Adrenal gland (tissue), 12 donors: Measurements from ENCODE around the gene S100A13. TPM values are rescaled to one million over a fixed set of nuclear protein-coding genes. Genes with fewer than 3 reads are reported as not detected.
"Not testable (repeated sequence)": the region's sequence is repeated elsewhere in the genome, so short reads cannot be mapped to it uniquely, and the experiment has no call there.

Experiments
- DNase-seq, 7 donors: peaks; one replicate each; pipeline ENCODE4 v3.0.0-alpha.2; 2019 to 2020
- H3K27ac ChIP-seq, 5 donors: fragments of 200-600 bp; sonication (generic) in 4 of 5; 1 replicate in 3 of 5; 2 replicates in 2 of 5; pipeline versions ENCODE4 v1.5.1 to v1.8.0; 2016 to 2020; ENCODE audit warnings: mild to moderate bottlenecking in 1 of 5
- H3K27me3 ChIP-seq: fragments of 200-600 bp; 2 replicates; pipeline ENCODE4 v1.8.0; 2021
- H3K36me3 ChIP-seq, 2 donors: fragments of 200-600 bp; replicated peaks in 1 of 2; 1 replicate in 1 of 2; 2 replicates in 1 of 2; pipeline versions ENCODE4 v1.5.1 to v1.8.0; 2018 to 2022
- H3K4me1 ChIP-seq, 2 donors: fragments of 200-600 bp; replicated peaks in 1 of 2; 1 replicate in 1 of 2; 2 replicates in 1 of 2; pipeline versions ENCODE4 v1.5.1 to v1.8.0; 2018 to 2021
- H3K4me3 ChIP-seq, 4 donors: fragments of 200-600 bp; sonication (generic) in 3 of 4; one replicate each; pipeline ENCODE4 v1.5.1; 2016 to 2018
- H3K9me3 ChIP-seq, 3 donors: fragments of 200-600 bp; sonication (generic) in 1 of 3; replicated peaks in 1 of 3; 1 replicate in 2 of 3; 2 replicates in 1 of 3; pipeline versions ENCODE4 v1.5.1 to v1.8.0; 2016 to 2021
- CTCF ChIP-seq, 6 experiments: fragments of 450-650 bp in 4 of 6; fragments of 200-600 bp in 2 of 6; sonication (generic) in 1 of 6; IDR thresholded peaks; 1 replicate in 5 of 6; 2 replicates in 1 of 6; pipeline versions ENCODE4 v1.5.1 to v1.8.0; 2016 to 2021; ENCODE audit warnings: antibody characterized with exemption in 6 of 6, mild to moderate bottlenecking in 2 of 6, moderate library complexity in 1 of 6
- POLR2A ChIP-seq, 2 donors: fragments of 450-650 bp; IDR thresholded peaks; one replicate each; pipeline ENCODE4 v1.6.1; 2017; ENCODE audit warnings: antibody characterized with exemption in 2 of 2, mild to moderate bottlenecking in 2 of 2, moderate library complexity in 1 of 2
- WGBS, 4 donors: extraction: QIAGEN DNeasy Blood & Tissue Kit in 2 of 4; methylation state at CpG; one replicate each; pipeline versions ENCODE4 v1.1.5 to v1.1.7; 2013 to 2017; 5-methylcytosine and 5-hydroxymethylcytosine counted together
- intact Hi-C, 2 donors: fragments of 100-400 bp; cut with DNase I; formaldehyde crosslinking; loops; one replicate each; pipeline versions ENCODE4 v1.14.1 to v1.15.0; 2022 to 2023
- polyA plus RNA-seq, 3 donors: library from polyadenylated mRNA; stranded (reverse); fragments of 200-250 nt in 2 of 3; fragments of 350-450 nt in 1 of 3; fragmentation: Illumina TruSeq in 1 of 3; extraction: RNeasy Lipid Tissue Mini Kit (QIAGEN cat#74804) in 1 of 3; gene quantifications; one replicate each; pipeline ENCODE4 v1.2.3, GENCODE V29; 2013 to 2014
- total RNA-seq, 9 donors: library from RNA; depleted of rRNA in 4 of 9; stranded (reverse); fragments of >200 nt in 4 of 9; fragments of 120-200 nt in 1 of 9; fragmentation: NEBNext Ultra II Directional in 1 of 9; extraction: Animal tissue kit (Norgen Biotek cat#: 25700) in 1 of 9; gene quantifications; one replicate each; pipeline versions ENCODE4 v1.1.0 to v1.2.4, GENCODE V29; 2013 to 2023
- donor health status: healthy with polysubstance abuse.
- donor health status: Bipolar disorder and iron deficiency.
- donor health status: DM: yes; HTN: yes; CAD: no.
- donor health status: DM: no; HTN: no; CAD: no.
- donor health status: DM: no; HTN: no; CAD: no.
- donor health status: DM: yes; HTN: yes; CAD: no.

The S100A13 gene
- total and polyA plus RNA-seq, 12 donors = 57.6 to 289 (median 168) TPM

- intact Hi-C loops = loop anchor here in 1 of 2 donors (10.0 kb wide), 2 partner anchors 86 to 196 kb away; partner anchors contain the start of gene SLC27A3
These were observed 48.4 kb downstream of the S100A13 start for GRCh38 chr1:153578936-153579335.

GRCh38 chr1:153578490-153578889, 48.8 kb downstream of the S100A13 start:
- DNase-seq = no peak
- Histone ChIP-seq H3K36me3 (no peaks in the 10 kb centered on the region), H3K4me3 (no peak overlapping the region), H3K4me1 (peaks cover 0 to 7% of the 10 kb centered on the region in 2 donors), H3K9me3 (no peaks in the 10 kb centered on the region), H3K27ac (no peak overlapping the region), H3K27me3 (no peaks in the 10 kb centered on the region)
- TF ChIP-seq CTCF (IDR thresholded peaks at IDR 0.05) (no peak), POLR2A (IDR thresholded peaks at IDR 0.05) (no peak)
- intact Hi-C loops = loop anchor here in 1 of 2 donors (10.0 kb wide), 2 partner anchors 86 to 196 kb away; partner anchors contain the start of gene SLC27A3

More at GRCh38 chr1:153578936-153579335, 48.4 kb downstream of the S100A13 start:
- no peaks in the 10 kb centered on the region for H3K9me3 ChIP-seq
- no peaks in the 10 kb centered on the region for H3K36me3 ChIP-seq
- WGBS, 4 donors = 59 to 66% (median 63%) methylated on average over 3 of the region's 3 CpGs
- no peak for TF ChIP-seq POLR2A (IDR thresholded peaks at IDR 0.05)
- no peak for TF ChIP-seq CTCF (IDR thresholded peaks at IDR 0.05)
- no peaks in the 10 kb centered on the region for H3K27me3 ChIP-seq
- no peak for DNase-seq
- no peak overlapping the region for H3K4me3 ChIP-seq
- peaks cover 0 to 7% of the 10 kb centered on the region in 2 donors for H3K4me1 ChIP-seq
- H3K27ac ChIP-seq = no peak overlapping the region

GRCh38 chr1:153577624-153578051, 49.7 kb downstream of the S100A13 start:
- H3K4me1 ChIP-seq = peaks cover 5 to 15% of the 10 kb centered on the region in 2 donors
- no peaks in the 10 kb centered on the region for H3K9me3 ChIP-seq
- TF ChIP-seq CTCF (IDR thresholded peaks at IDR 0.05) (no peak), POLR2A (IDR thresholded peaks at IDR 0.05) (no peak)
- no peak overlapping the region for H3K27ac ChIP-seq
- no peak overlapping the region for H3K4me3 ChIP-seq
- no peak for DNase-seq
- WGBS, 4 donors = 76 to 82% (median 79%) methylated on average over 9 of the region's 9 CpGs
- H3K27me3 ChIP-seq = no peaks in the 10 kb centered on the region
- intact Hi-C loops = loop anchor here in 1 of 2 donors (10.0 kb wide), 2 partner anchors 87 to 197 kb away; partner anchors contain the start of gene SLC27A3
- no peaks in the 10 kb centered on the region for H3K36me3 ChIP-seq

GRCh38 chr1:153577138-153577537, 50.2 kb downstream of the S100A13 start:
- WGBS, 4 donors = 69 to 86% (median 78%) methylated on average over 4 of the region's 4 CpGs
- intact Hi-C loops = loop anchor here in 1 of 2 donors (10.0 kb wide), 2 partner anchors 88 to 198 kb away; partner anchors contain the start of gene SLC27A3
- H3K36me3 ChIP-seq = no peaks in the 10 kb centered on the region

GRCh38 chr1:153575497-153575896, 51.8 kb downstream of the S100A13 start:
- not testable (repeated sequence) for DNase-seq, H3K4me3 ChIP-seq, H3K9me3 ChIP-seq, H3K27me3 ChIP-seq, H3K27ac ChIP-seq, H3K36me3 ChIP-seq
- peaks cover 6 to 18% of the 10 kb centered on the region in 2 donors for H3K4me1 ChIP-seq
- WGBS, 4 donors = 91 to 94% (median 93%) methylated on average over 9 to 10 of the region's 10 CpGs
- intact Hi-C loops = loop anchor here in 1 of 2 donors (10.0 kb wide), 2 partner anchors 89 to 199 kb away; partner anchors contain the start of gene SLC27A3

More at GRCh38 chr1:153577138-153577537, 50.2 kb downstream of the S100A13 start:
- no peak for DNase-seq
- peaks cover 6 to 18% of the 10 kb centered on the region in 2 donors for H3K4me1 ChIP-seq
- H3K4me3 ChIP-seq = no peak overlapping the region
- no peaks in the 10 kb centered on the region for H3K27me3 ChIP-seq
- TF ChIP-seq POLR2A (IDR thresholded peaks at IDR 0.05) (no peak), CTCF (IDR thresholded peaks at IDR 0.05) (no peak)
- H3K27ac ChIP-seq = no peak overlapping the region
- H3K9me3 ChIP-seq = no peaks in the 10 kb centered on the region

- H3K9me3 ChIP-seq, H3K27me3 ChIP-seq, DNase-seq, H3K36me3 ChIP-seq, H3K4me3 ChIP-seq, H3K27ac ChIP-seq: not testable (repeated sequence)
- peaks cover 6 to 18% of the 10 kb centered on the region in 2 donors for H3K4me1 ChIP-seq
- 85 to 97% (median 90%) methylated on average over 10 to 35 of the region's 35 CpGs for WGBS, 4 donors
- intact Hi-C loops = loop anchor here in 1 of 2 donors (10.0 kb wide), 2 partner anchors 90 to 200 kb away; partner anchors contain the start of gene SLC27A3
These were observed 52.2 kb downstream of the S100A13 start for GRCh38 chr1:153575081-153575491.
